ENCODE data around the gene EYA2. TPM values are rescaled to one million over a fixed set of nuclear protein-coding genes. Genes with fewer than 3 reads are reported as not detected.

The EYA2 gene
- total and polyA plus RNA-seq, 8 donors = 0.51 to 3.2 (median 1.4) TPM

DNA sequence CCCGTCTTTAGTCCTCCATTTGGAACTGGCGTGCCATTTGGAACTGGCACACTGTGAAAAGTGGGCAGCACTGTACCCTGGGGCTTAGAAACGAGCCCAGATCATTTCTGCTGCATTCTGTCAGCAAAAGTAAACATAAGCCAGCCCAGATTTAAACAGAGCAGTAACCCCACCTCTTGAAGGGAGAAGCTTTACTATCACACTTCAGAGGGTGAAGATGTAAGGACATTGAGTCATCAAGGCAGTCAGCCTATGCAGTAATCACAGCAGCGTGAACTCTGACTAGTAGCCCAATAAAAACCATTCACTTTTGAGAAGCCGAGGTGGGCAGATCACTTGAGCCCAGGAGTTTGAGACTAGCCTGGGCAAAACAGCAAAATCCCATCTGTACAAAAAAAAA lies 216.9 kb downstream of the EYA2 start:
- FAIRE-seq = no peak
- no peak for DNase-seq
- WGBS, 2 donors = 65 to 74% methylated on average over 5 of the region's 5 CpGs
- no peak overlapping the region for H3K27ac ChIP-seq
- no peaks in the 10 kb centered on the region for H3K9me3 ChIP-seq
- H3K36me3 ChIP-seq = no peaks in the 10 kb centered on the region
- H3K4me1 ChIP-seq = no peaks in the 10 kb centered on the region
- H3K4me3 ChIP-seq = no peak overlapping the region
- intact Hi-C loops (cut with DNase I) = no loop called here
- TF ChIP-seq, protein P1, sequence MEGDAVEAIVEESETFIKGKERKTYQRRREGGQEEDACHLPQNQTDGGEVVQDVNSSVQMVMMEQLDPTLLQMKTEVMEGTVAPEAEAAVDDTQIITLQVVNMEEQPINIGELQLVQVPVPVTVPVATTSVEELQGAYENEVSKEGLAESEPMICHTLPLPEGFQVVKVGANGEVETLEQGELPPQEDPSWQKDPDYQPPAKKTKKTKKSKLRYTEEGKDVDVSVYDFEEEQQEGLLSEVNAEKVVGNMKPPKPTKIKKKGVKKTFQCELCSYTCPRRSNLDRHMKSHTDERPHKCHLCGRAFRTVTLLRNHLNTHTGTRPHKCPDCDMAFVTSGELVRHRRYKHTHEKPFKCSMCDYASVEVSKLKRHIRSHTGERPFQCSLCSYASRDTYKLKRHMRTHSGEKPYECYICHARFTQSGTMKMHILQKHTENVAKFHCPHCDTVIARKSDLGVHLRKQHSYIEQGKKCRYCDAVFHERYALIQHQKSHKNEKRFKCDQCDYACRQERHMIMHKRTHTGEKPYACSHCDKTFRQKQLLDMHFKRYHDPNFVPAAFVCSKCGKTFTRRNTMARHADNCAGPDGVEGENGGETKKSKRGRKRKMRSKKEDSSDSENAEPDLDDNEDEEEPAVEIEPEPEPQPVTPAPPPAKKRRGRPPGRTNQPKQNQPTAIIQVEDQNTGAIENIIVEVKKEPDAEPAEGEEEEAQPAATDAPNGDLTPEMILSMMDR (IDR thresholded peaks at IDR 0.05) = no peak
- no peak for ATAC-seq
- H3K27me3 ChIP-seq = no peaks in the 10 kb centered on the region

DNA sequence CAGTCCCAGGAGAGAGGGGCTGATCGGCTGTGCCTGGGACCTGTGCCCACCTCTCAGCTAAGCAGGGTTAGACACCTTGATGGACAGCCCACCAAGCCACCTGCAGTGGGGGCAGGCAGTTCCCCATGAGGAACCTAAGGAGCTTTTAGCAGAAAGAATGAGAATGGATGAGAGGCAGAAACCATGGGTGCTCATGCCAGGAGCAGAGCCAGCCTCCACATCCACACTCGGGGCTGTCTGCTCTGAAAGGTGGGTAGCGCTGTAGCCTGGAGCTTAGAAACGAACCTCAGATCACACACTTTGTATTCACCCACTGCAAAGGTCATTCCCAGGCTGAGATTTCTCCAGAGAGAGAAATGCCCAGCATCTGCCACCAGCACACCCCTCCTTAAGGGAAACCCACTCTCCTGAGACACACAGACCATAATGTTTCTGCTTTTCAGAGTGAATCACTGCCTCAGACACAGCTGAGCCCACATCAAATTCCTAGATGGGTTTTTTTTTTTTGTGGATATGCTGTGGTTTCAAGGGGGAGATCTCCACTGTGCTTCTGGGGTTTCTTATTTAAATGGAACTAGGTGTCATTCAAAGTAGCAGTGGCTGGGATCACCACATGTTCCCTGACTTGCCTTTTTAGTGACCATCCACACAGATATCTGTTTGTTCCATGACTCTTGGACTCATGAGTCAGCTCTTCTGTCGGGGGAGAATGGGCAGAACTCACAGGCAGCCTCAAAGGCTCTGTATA lies 218.9 kb downstream of the EYA2 start:
- TF ChIP-seq, protein P1 (IDR thresholded peaks at IDR 0.05) = no peak
- H3K36me3 ChIP-seq = no peaks in the 10 kb centered on the region
- H3K27ac ChIP-seq = no peak overlapping the region
- H3K27me3 ChIP-seq = no peaks in the 10 kb centered on the region
- intact Hi-C loops (cut with DNase I) = no loop called here
- no peaks in the 10 kb centered on the region for H3K4me1 ChIP-seq
- ATAC-seq (peak in 1 of 4 donors; percentile 46), FAIRE-seq (no peak), DNase-seq (no peak)
- 44 to 65% methylated on average over 5 of the region's 5 CpGs for WGBS, 2 donors
- H3K9me3 ChIP-seq = no peaks in the 10 kb centered on the region
- H3K4me3 ChIP-seq = no peak overlapping the region

DNA sequence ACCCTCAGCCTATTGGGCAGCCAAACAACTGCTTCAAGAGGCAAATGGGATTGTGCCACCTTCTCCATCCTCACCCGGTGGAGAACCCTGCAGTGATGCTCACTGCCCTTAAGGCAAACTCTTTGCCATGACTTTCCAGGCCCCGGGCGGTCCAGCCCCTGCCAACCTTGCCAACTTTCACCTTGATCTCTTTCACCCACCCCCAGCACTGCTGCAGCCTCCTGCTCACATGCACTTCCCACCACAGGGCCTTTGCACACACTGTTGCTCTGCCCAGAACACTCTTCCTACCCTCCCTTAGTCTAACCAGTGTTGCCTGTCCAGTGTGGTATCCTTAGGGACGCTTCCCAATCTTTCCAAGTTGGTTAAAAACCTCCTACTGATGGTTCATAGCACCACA lies 221.1 kb downstream of the EYA2 start:
- no peaks in the 10 kb centered on the region for H3K27me3 ChIP-seq
- WGBS, 2 donors = 84 to 93% methylated on average over 4 of the region's 4 CpGs
- H3K27ac ChIP-seq = no peak overlapping the region
- FAIRE-seq = no peak
- H3K36me3 ChIP-seq = no peaks in the 10 kb centered on the region
- H3K4me1 ChIP-seq = no peaks in the 10 kb centered on the region
- H3K9me3 ChIP-seq = no peaks in the 10 kb centered on the region
- no peak overlapping the region for H3K4me3 ChIP-seq
- TF ChIP-seq, protein P1 (IDR thresholded peaks at IDR 0.05) = no peak
- intact Hi-C loops (cut with DNase I) = no loop called here
- no peak for ATAC-seq
- DNase-seq = no peak

DNA sequence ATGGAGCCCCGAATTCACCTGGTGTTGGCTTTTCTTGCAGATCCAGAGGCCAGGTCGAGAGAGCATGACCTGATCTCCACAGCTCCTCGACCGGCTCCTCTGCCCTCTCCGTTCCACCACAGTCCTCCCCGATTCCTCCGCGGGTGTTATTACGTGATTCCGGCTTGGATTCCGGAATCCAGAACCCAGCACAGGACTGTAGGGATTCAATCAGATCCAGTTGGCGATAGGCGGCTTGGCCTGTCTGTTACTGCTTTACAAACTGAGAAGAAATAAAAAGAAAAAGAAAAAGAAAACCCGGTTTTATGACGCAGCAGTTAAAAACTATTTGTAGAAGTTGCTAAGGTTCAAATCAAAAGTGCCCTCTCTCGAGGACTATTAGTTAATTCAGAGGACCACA lies 222.7 kb downstream of the EYA2 start:
- DNase-seq = no peak
- 76 to 78% methylated on average over 16 of the region's 16 CpGs for WGBS, 2 donors
- Histone ChIP-seq H3K4me1 (no peaks in the 10 kb centered on the region), H3K36me3 (no peaks in the 10 kb centered on the region), H3K9me3 (no peaks in the 10 kb centered on the region), H3K27me3 (no peaks in the 10 kb centered on the region), H3K4me3 (no peak overlapping the region), H3K27ac (no peak overlapping the region)
- TF ChIP-seq, protein P1 (IDR thresholded peaks at IDR 0.05) = no peak
- no peak for FAIRE-seq
- ATAC-seq = no peak
- intact Hi-C loops (cut with DNase I) = no loop called here

DNA sequence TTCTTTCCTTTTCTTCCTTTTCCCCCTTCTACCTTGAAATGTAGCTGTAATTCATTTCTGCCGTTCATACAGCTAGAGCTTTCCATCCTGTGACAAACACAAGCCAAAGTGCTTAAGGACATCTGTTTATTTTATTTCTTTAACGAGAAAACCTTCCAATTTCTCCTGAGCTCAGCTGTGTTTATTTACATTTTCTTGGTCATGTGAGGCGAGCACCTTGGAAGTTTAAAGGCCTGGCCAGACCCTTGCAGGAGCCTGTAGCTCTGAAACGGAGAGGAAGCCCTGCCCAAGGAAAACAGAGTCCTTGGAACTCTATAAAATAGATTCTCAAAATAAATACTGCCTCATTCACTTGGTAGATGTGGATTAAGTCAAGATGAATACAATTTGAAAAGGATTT lies 223.1 kb downstream of the EYA2 start:
- Histone ChIP-seq H3K27ac (peak overlapping the region in 1 of 4 donors; percentile 15), H3K36me3 (no peaks in the 10 kb centered on the region), H3K9me3 (no peaks in the 10 kb centered on the region), H3K4me1 (no peaks in the 10 kb centered on the region), H3K27me3 (no peaks in the 10 kb centered on the region), H3K4me3 (no peak overlapping the region)
- no peak for DNase-seq
- no peak for ATAC-seq
- TF ChIP-seq, protein P1 (IDR thresholded peaks at IDR 0.05) = no peak
- intact Hi-C loops (cut with DNase I) = no loop called here
- no peak for FAIRE-seq
- 34 to 40% methylated on average over 4 of the region's 4 CpGs for WGBS, 2 donors

All from pancreas (tissue), 10 donors.